CD4-positive, alpha-beta T cell treated with Interleukin-6 for 4 hours (primary cell): Measurements from ENCODE around the gene RAET1G.
"Not testable (repeated sequence)": the region's sequence is repeated elsewhere in the genome, so short reads cannot be mapped to it uniquely, and the experiment has no call there.

Source experiments
- DNase-seq: peaks from one replicate; pipeline ENCODE4 v3.0.0-alpha.2; 2020; ENCODE audit warnings: mixed read lengths

The RAET1G gene

GRCh38 chr6:149922642-149923326 lies at the start of gene RAET1G:
Gene RAET1G, minus strand, starts transcription at chr6:149923121. Its CDS starts 111 bp downstream, at chr6:149923010.
- peak; percentile 85 for DNase-seq

GRCh38 chr6:149969635-149970034 lies 46.7 kb upstream of the RAET1G start:
- DNase-seq: no peak

GRCh38 chr6:149968909-149969308 lies 46.0 kb upstream of the RAET1G start:
- not testable (repeated sequence) for DNase-seq

GRCh38 chr6:149967999-149968398 lies 45.1 kb upstream of the RAET1G start:
- not testable (repeated sequence) for DNase-seq

GRCh38 chr6:149967591-149967990 lies 44.7 kb upstream of the RAET1G start:
- DNase-seq: no peak

- not testable (repeated sequence) for DNase-seq
Measured at GRCh38 chr6:149966319-149966718, 43.4 kb upstream of the RAET1G start.

- peak; percentile 49 for DNase-seq
Measured at GRCh38 chr6:149965194-149966020, 42.5 kb upstream of the RAET1G start.

- DNase-seq: peak; percentile 44
Measured at GRCh38 chr6:149964308-149965193, 41.6 kb upstream of the RAET1G start.

GRCh38 chr6:149963462-149964307 lies 40.8 kb upstream of the RAET1G start, which contains the start of gene ULBP1:
Gene ULBP1, plus strand, starts transcription at chr6:149963943. Its CDS starts 107 bp downstream, at chr6:149964050.
- DNase-seq: peak; percentile 86

GRCh38 chr6:149963212-149963461 lies 40.2 kb upstream of the RAET1G start:
- no peak for DNase-seq

GRCh38 chr6:149962461-149963211 lies 39.7 kb upstream of the RAET1G start:
- DNase-seq: no peak

GRCh38 chr6:149961728-149962425 lies 39.0 kb upstream of the RAET1G start:
- peak; percentile 56 for DNase-seq

GRCh38 chr6:149960488-149960887 lies 37.6 kb upstream of the RAET1G start:
- no peak for DNase-seq

- not testable (repeated sequence) for DNase-seq
Measured at GRCh38 chr6:149959806-149960205, 36.9 kb upstream of the RAET1G start.

- not testable (repeated sequence) for DNase-seq
Measured at GRCh38 chr6:149958124-149958523, 35.2 kb upstream of the RAET1G start.

GRCh38 chr6:149955654-149956317 lies 32.9 kb upstream of the RAET1G start:
- not testable (repeated sequence) for DNase-seq

- not testable (repeated sequence) for DNase-seq
Measured at GRCh38 chr6:149954984-149955653, 32.2 kb upstream of the RAET1G start.

GRCh38 chr6:149954328-149954983 lies 31.5 kb upstream of the RAET1G start:
- not testable (repeated sequence) for DNase-seq

GRCh38 chr6:149953934-149954327 lies 31.0 kb upstream of the RAET1G start:
- not testable (repeated sequence) for DNase-seq
